NT2/D1 (cell line): ENCODE results near the gene ABHD11.
"Not testable (repeated sequence)": the region's sequence is repeated elsewhere in the genome, so short reads cannot be mapped to it uniquely, and the experiment has no call there.

Experiments
- DNase-seq: peaks from one replicate; pipeline ENCODE4 v3.0.0-alpha.2; 2011; ENCODE audit warnings: low read depth, low spot score
- H3K27me3 ChIP-seq: 2 replicates; pipeline ENCODE4 v1.6.0; 2011; ENCODE audit warnings: mild to moderate bottlenecking; ENCODE audit not compliant: insufficient read length, insufficient read depth
- H3K36me3 ChIP-seq: 2 replicates; pipeline ENCODE4 v1.6.1; 2011; ENCODE audit warnings: mild to moderate bottlenecking, low read length, mixed read lengths; ENCODE audit not compliant: insufficient read depth, insufficient read length
- H3K4me1 ChIP-seq: 2 replicates; pipeline ENCODE4 v1.5.1; 2011; ENCODE audit not compliant: insufficient read depth, insufficient read length
- H3K4me3 ChIP-seq: 2 replicates; pipeline ENCODE4 v1.5.1; 2011; ENCODE audit warnings: low read depth; ENCODE audit not compliant: insufficient read length
- H3K9ac ChIP-seq: 2 replicates; pipeline ENCODE4 v1.6.0; 2011; ENCODE audit warnings: low read depth; ENCODE audit not compliant: insufficient read length
- H3K9me3 ChIP-seq: 2 replicates; pipeline ENCODE4 v1.5.1; 2011; ENCODE audit warnings: mild to moderate bottlenecking, low read length; ENCODE audit not compliant: insufficient read depth
- SUZ12 ChIP-seq: IDR thresholded peaks from 2 replicates; pipeline ENCODE4 v1.6.1; 2011; ENCODE audit not compliant: insufficient read length, insufficient read depth; ENCODE audit errors: extremely low read depth
- YY1 ChIP-seq: IDR thresholded peaks from 2 replicates; pipeline ENCODE4 v1.6.1; 2011; ENCODE audit not compliant: insufficient read length, insufficient read depth
- ZNF274 ChIP-seq: IDR thresholded peaks from 2 replicates; pipeline ENCODE4 v1.6.1; 2011; ENCODE audit warnings: mild to moderate bottlenecking, low read depth, low read length

ABHD11 gene

DNA sequence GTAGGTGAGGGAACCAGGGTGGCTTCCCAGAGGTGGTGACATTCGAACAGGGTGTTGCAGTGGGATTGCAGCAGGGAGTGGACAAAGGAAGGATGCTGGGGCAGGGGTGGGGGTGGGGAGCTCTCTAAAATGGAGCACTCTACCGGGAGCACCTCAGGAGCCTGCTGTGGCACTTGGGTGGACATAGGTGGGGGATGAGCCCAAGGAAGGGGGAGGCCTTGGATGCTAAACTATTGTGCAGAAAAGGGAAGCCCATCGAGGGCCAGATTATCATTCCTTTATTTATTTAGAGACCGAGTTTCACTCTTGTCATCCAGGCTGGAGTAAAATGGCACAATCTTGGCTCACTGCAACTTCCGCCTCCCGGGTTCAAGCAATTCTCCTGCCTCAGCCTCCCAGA is 15.8 kb downstream of the ABHD11 start:
- H3K4me3 ChIP-seq, result no peak overlapping the region
- no peak for DNase-seq
- no peak for TF ChIP-seq ZNF274
- TF ChIP-seq SUZ12, result no peak
- TF ChIP-seq YY1, result no peak
- H3K9ac ChIP-seq, result no peak overlapping the region
- H3K27me3 ChIP-seq, result peaks cover 16% of the 10 kb centered on the region
- H3K4me1 ChIP-seq, result peaks cover 3% of the 10 kb centered on the region
- H3K36me3 ChIP-seq, result no peaks in the 10 kb centered on the region
- no peaks in the 10 kb centered on the region for H3K9me3 ChIP-seq

DNA sequence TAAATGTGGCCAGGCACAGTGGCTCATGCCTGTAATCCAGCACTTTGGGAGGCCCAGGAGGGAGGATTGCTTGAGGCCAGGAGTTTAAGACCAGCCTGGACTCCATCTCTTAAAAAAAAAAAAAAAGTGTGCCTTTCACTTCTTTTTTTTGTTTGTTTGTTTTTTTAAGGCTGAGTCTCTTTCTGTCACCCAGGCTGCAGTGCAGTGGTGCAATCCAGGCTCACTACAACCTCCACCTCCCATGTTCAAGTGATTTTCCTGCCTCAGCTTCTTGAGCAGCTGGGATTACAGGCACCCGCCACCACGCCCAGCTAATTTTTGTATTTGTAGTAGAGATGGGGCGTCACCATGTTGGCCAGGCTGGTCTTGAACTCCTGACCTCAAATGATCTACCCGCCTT is 16.4 kb downstream of the ABHD11 start:
- not testable (repeated sequence) for H3K9me3 ChIP-seq, H3K36me3 ChIP-seq, H3K4me1 ChIP-seq, DNase-seq, H3K4me3 ChIP-seq, H3K9ac ChIP-seq
- peaks cover 16% of the 10 kb centered on the region for H3K27me3 ChIP-seq

DNA sequence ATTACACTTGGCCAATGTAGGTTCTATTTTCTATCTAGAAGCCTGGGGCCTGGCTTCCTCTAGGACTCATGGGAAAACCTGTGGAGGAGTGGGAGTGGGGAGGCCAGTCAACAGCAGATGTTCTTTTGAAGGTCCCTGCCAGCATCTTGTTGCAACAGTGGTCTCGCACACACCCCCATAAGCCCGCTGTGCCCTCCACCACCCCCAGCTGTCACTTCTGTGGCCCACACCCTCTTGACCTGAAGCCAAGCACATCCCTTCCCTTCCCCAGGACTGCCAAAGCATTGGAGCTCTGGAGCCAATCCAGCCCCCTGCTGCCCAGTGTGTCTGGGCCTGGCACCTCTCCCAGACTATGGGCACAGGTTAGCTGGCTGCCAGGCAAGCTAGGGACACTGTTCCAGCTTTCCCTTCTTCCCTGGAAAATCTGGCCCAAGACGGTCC is 17.2 kb downstream of the ABHD11 start:
- DNase-seq, result no peak
- TF ChIP-seq SUZ12, result no peak
- no peak for TF ChIP-seq ZNF274
- TF ChIP-seq YY1, result no peak
- Histone ChIP-seq H3K27me3 (peaks cover 16% of the 10 kb centered on the region), H3K9ac (no peak overlapping the region), H3K4me3 (no peak overlapping the region), H3K9me3 (no peaks in the 10 kb centered on the region), H3K36me3 (no peaks in the 10 kb centered on the region), H3K4me1 (peaks cover 5% of the 10 kb centered on the region)

DNA sequence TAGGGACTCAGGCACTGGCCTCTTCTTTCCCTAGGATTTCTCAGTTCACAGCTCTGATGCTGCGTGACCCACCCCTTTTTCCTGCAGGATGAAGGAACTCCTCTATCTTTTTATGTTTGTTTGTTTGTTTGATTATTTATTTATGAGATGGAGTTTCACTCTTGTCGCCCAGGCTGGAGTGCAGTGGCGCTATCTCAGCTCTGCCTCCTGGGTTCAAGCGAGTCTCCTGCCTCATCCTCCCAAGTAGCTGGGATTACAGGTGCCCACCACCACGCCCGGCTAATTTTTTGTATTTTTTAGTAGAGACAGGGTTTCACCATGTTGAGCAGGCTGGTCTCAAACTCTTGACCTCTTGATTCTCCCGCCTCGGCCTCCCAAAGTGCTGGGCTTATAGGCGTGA is 18.2 kb downstream of the ABHD11 start:
- H3K27me3 ChIP-seq, result peaks cover 16% of the 10 kb centered on the region
- peaks cover 14% of the 10 kb centered on the region for H3K4me1 ChIP-seq

DNA sequence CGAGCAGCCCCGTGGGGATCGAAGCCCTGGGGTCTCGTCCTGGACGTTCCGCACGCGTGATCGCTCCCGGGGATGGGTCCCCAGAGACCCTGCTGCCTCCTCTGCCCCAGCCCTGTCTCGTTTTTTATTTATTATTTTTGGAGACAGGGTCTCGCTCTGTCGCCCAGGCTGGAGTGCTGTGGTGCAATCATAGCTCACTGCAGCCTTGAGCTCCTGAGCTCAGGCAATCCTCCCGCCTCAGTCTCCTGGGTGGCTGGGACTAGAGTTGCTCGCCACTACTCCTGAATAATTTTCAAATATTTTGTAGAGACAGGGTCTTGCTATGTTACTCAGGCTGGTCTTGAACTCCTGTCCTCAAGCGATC is 18.8 kb downstream of the ABHD11 start:
- H3K27me3 ChIP-seq, result peaks cover 16% of the 10 kb centered on the region
- no peaks in the 10 kb centered on the region for H3K9me3 ChIP-seq
- peak overlapping the region; percentile 32 for H3K9ac ChIP-seq
- peaks cover 14% of the 10 kb centered on the region for H3K4me1 ChIP-seq
- no peaks in the 10 kb centered on the region for H3K36me3 ChIP-seq
- H3K4me3 ChIP-seq, result peak overlapping the region; percentile 18
- no peak for TF ChIP-seq SUZ12
- no peak for TF ChIP-seq YY1
- TF ChIP-seq ZNF274, result no peak
- no peak for DNase-seq

More for the DNA sequence above, 18.2 kb downstream of the ABHD11 start:
- not testable (repeated sequence) for DNase-seq, H3K4me3 ChIP-seq, H3K36me3 ChIP-seq, H3K9me3 ChIP-seq, H3K9ac ChIP-seq

DNA sequence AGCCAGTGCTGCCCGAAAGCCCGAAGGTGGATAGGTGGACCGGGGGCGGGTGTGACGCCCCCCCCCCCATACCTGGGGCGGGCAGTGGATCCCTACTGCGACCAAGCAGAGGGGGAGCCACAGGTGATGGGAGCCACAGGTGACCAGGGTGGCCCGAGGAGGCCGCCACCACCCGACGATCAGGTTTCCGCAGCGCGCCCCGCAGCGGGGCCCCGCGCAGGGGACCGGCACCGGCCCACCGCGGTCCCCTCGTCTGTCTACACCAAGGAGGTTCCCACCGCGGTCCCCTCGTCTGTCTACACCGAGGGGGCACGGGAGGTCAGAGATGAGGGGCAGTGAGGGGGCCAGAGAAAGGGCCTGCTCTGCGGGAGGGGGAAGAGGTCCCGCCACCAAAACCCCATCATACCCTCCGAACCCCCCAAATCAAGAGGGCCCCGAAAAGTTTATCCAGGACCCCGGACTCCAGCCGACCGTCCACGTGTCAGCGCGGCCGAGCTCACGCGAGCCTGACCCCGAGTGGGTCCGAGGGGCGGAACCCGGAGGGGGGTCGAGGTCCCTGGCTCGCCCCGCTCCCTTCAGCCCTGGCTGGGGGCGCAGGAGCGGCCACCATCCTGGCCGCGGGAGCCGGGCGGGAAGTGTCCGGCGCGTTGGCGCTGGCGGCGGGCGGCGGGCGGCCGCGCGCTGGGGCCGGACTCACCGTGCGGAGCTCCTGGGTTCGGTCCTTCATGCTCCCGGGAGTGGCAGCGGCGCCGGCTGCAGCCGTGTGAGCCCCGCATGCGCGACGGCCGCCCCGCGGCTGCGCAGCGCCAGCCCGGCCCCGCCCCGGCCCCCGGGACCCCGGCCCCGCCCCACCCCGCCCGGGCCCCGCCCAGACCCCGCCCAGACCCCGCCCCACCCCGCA is 19.4 kb downstream of the ABHD11 start, which contains the start of gene STX1A:
STX1A (minus strand) TSS at position 765 of the 901 bp plus-strand sequence; CDS start at position 727, 38 bp downstream.
- no peak for DNase-seq
- TF ChIP-seq YY1, result no peak
- TF ChIP-seq SUZ12, result no peak
- no peak for TF ChIP-seq ZNF274
- H3K9ac ChIP-seq, result peak within 1 kb of the TSS; percentile 83
- peaks cover 14% of the 10 kb centered on the region for H3K4me1 ChIP-seq
- no peaks in the 10 kb centered on the region for H3K9me3 ChIP-seq
- peak within 1 kb of the TSS; percentile 75 for H3K4me3 ChIP-seq
- H3K27me3 ChIP-seq, result peaks cover 16% of the 10 kb centered on the region
- no peaks in the 10 kb centered on the region for H3K36me3 ChIP-seq

DNA sequence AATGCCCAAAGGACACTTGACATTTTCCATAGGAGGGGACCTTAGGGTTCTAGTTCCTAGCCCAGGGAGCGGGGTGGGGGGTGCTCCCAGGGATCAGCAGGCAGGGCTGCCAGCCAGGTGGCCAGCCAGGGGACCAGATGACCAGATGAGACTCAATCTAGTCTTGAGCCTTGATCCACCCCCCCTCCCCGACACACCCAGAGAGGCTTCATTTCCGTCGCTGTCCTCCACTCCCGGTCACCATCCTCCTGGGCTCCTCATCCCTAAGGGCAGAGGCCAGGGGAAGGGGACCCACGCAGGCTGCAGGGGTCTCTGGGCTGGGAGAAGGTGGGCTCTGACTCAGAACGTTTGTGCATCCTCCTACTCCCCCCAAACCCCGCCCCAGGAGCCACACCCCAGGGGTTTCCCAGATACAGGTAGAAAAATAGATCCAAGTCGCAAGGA is 20.1 kb downstream of the ABHD11 start:
- peaks cover 14% of the 10 kb centered on the region for H3K4me1 ChIP-seq

More for the DNA sequence above, 20.1 kb downstream of the ABHD11 start:
- H3K4me3 ChIP-seq, result peak overlapping the region; percentile 75
- H3K9me3 ChIP-seq, result no peaks in the 10 kb centered on the region
- no peak for DNase-seq
- H3K36me3 ChIP-seq, result no peaks in the 10 kb centered on the region
- TF ChIP-seq ZNF274, result no peak
- TF ChIP-seq YY1, result no peak
- TF ChIP-seq SUZ12, result no peak
- H3K27me3 ChIP-seq, result peaks cover 16% of the 10 kb centered on the region
- peak overlapping the region; percentile 83 for H3K9ac ChIP-seq
